GM12892 (cell line): ENCODE results near the gene SECTM1.
"Not testable (repeated sequence)": the region's sequence is repeated elsewhere in the genome, so short reads cannot be mapped to it uniquely, and the experiment has no call there.

ENCODE experiments used
- DNase-seq: peaks from one replicate; pipeline ENCODE4 v3.0.0; 2011; ENCODE audit not compliant: insufficient read length
- FAIRE-seq: peaks from 2 replicates; lab custom pipeline; 2011; peaks lifted over from hg19 to GRCh38; lab: Jason Lieb, UNC
- POLR2A ChIP-seq: IDR thresholded peaks from 2 replicates; pipeline ENCODE4 v1.6.1; 2011; ENCODE audit warnings: low read depth, low read length, control low read depth
- POLR2AphosphoS5 ChIP-seq: IDR thresholded peaks from 2 replicates; pipeline ENCODE4 v1.6.1; 2011; ENCODE audit warnings: low read depth, low read length, control low read depth
- TAF1 ChIP-seq: IDR thresholded peaks from 2 replicates; pipeline ENCODE4 v1.6.1; 2011; ENCODE audit warnings: low read depth, mild to moderate bottlenecking, control low read depth, low read length, borderline replicate concordance

Gene SECTM1

DNA sequence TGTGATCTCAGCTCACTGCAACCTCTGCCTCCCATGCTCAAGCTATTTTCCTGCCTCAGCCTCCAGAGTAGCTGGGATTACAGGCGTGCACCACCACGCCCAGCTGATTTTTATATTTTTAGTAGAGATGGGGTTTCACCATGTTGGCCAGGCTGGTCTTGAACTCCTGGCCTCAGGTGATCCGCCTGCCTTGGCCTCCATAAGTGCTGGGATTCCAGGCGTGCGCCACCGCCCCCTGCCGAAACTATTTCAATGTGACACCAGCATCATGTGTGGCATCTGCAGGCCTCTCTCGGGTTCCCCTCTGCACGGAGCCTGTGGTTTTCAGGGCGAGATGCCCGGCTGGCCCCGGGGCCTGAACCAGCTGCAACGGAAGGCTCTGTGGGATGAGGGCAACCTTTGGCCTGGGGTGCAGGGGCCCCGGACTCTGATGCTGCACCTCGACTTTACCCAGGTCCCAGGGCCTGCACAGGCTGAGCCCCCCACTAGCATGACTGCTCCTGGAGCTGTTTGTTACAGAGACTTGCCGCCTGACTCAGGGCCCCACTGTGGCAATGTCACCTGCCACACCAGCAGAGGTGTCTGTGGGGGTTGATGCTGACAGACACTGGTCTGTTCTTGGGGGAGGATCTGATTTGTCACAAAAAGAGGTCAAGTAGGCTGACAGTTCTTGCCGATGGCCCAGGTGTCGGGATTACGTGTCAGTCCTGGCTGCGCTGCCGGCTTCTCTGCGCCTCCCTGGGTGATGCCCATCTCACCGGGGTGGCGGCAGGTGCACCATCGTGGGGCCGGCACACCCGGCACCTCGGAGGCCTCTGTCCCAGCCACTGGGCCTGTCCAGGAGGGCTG is 16.8 kb upstream of the SECTM1 start:
- TF ChIP-seq POLR2AphosphoS5 (no peak), POLR2A (no peak), TAF1 (no peak)
- FAIRE-seq (no peak), DNase-seq (no peak)

DNA sequence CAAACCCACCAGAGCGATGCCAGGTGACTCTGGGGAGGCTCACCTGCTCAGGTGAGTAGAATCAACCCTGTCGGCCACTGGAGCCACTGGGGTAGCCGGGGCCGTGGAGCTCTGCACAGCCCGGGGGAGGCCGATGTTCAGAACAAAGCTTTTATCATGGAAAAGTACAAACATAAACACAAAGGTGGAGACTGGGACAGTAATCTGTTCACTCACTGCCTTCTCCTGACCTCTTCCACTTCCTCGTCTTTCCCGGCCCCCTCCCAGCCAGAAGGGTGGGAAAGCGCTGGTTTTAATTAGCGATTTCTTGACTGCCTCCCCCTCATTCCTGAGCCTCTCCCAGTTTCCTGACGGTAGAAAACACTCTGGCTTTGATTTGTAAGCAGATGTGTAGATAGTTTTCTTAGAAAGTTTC is 15.7 kb upstream of the SECTM1 start:
- DNase-seq (no peak), FAIRE-seq (no peak)
- TF ChIP-seq POLR2AphosphoS5 (no peak), TAF1 (no peak), POLR2A (no peak)

DNA sequence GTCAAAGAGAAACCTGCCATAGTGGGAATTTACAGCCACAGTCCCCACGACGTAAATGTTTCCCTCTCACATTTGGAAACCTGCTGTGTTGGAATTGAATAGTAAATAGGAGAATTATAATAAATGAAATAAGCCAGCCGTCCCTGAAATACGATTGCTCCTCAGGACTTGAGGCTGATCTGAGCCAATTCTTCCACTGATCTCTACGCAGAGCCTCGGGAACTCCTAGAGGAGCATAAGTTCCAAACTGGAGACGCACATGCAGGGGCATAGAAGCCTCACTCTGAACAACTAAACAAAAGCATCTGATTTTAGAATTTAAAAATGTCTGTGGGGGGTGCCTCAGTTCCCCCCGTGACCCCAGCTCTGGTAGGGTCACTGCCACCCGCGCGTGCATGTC is 15.3 kb upstream of the SECTM1 start:
- TF ChIP-seq POLR2A = no peak
- no peak for TF ChIP-seq TAF1
- no peak for TF ChIP-seq POLR2AphosphoS5
- DNase-seq = no peak
- no peak for FAIRE-seq

DNA sequence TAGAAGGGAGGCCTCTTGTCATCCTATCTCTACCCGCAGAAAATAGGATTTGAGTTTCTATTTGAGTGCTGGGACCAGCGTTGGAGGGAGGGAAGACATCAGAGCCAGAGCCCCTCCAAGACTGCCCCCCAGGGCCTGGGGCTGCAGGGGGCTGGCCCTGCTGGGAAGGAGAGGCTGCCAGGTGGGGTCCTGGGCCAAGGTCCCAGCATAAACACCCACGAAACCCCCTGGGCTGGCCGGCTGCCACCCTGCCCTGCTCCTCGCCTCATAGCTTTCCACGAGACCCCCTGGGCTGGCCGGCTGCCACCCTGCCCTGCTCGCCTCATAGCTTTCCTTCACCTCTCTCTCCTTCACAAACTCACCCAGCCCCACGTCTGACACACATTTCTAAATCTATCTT is 14.9 kb upstream of the SECTM1 start:
- TF ChIP-seq TAF1 (no peak), POLR2AphosphoS5 (no peak), POLR2A (no peak)
- no peak for FAIRE-seq

DNA sequence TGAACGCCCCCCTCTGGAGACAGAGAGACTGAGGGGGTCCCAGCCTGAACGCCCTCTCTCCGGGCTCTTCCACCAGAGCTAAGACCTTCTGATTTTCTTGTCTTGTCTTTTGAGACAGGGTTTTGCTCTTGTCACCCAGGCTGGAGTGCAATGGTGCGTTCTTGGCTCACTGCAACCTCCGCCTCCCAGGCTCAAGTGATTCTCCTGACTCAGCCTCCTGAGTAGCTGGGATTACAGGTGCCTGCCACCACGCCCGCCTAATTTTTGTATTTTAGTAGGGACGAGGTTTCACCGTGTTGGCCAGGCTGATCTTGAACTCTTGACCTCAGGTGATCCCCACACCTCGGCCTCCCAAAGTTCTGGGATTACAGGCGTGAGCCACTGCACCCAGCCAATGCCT is 14.4 kb upstream of the SECTM1 start:
- DNase-seq, FAIRE-seq: not testable (repeated sequence)

More for the DNA sequence above, 14.9 kb upstream of the SECTM1 start:
- DNase-seq = no peak

DNA sequence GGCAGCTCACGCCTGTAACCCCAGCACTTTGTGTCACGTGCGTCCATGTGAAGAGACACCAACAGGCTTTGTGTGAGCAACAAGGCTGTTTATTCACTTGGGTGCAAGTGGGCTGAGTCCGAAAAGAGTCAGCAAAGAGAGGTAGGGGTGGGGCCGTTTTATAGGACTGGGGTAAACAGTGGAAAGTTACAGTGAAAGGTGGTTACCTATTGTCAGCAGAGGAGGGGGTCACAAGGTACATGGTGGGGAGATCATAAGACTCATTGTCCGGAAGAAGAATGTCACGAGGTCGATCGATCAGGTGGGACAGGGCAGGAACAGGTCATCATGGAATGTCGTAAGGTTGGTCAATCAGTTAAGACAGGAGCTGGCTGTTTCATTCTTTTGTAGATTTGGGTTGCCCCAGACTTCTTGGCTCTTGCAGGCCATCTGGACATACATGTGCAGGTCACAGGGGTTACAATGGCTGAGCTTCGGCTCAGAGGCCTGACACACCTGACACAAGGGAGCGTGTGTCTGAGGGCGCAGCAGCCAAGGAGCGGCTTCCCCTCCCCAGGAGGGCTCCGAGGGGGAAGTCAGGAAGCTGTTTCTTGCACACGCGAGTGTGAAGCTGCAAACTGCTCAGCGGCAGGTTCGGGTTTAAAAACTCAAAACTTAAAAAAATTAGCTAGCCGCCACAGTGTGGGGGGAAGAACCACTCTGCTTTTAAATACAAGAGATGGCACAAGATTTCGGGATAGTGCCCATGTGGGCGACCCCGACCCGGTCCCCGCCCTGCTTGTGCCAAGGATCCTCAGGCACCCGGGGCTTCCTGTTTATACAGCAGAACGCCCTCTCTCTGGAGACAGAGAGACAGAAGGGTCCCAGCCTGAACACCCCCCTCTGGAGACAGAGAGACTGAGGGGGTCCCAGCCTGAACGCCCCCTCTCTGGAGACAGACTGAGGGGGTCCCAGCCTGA is 13.1 kb upstream of the SECTM1 start:
- DNase-seq = no peak
- TF ChIP-seq POLR2AphosphoS5 (no peak), POLR2A (no peak), TAF1 (no peak)
- no peak for FAIRE-seq

DNA sequence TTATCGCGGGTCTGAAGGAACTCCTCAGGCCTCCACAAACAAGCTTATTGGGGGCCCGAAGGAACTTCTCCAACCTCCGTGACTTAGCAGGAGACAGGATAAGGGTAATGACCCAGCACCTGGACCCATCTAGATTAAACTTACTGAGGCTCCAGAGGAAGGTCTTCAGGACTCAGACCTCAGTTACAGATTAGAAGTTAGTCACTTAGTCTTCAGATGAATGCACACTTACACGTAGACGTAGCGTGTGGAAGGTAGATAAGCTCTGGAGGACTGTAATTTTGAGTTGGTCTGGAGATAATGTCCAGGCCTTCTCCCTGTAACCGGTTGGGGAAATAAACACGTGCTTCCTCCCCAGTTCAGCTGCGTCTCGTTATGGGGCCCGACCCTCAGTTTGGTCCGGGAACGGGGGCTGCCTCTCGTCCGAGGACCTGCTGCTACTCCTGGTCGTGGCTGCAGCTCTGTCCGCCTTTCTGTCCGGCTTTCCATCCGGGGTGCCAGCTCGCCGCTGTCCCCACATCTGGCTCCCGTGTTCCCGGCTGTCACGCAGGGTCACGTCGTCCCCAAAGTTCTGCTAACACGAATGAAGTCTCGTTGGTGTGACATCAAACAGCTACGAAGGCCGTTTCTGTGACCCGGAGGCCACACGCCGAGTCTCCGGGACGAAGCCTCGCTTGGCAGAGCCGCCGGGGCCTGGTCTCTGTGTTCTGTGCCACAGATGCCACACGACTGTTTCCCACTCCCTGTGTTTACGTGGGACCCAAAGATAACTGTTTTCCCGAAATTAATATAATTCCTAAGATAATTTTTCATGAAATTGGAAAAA is 11.8 kb upstream of the SECTM1 start:
- DNase-seq (no peak), FAIRE-seq (no peak)
- TF ChIP-seq POLR2AphosphoS5 = no peak
- no peak for TF ChIP-seq POLR2A
- TF ChIP-seq TAF1 = no peak

DNA sequence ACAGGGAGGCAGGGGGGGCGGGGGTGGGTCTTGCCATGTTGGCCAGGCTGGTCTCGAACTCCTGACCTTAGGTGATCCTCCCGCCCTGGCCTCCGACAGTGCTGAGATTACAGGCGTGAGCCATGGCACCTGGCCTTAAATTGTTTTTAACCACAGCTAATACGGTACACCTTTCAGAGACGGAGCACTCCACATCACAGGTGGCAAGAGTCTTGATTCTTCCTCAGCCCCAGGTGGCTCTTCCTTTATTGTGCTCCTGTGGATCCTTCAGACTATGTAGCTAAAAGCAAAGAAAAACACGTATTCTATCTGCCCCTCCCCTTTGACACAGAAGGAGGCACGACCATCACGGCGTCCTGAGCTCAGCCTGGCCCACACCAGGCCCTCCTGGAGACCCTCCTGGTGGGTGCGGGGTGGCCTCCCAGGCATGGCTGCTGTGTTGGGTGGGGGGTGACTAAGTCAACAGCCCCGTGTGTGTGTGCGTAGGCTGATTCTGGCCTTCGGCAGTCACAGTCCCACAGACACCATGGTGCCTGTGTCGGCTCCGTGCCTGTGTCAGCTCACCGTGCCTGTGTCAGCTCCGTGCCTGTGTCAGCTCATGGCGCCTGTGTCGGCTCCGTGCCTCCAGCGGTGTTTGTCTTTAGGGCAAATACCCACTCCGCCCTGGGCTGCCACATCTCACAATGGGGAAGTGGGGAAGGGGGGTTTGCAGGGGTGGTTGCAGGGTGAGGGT is 10.8 kb upstream of the SECTM1 start:
- TF ChIP-seq POLR2AphosphoS5 (no peak), POLR2A (no peak), TAF1 (no peak)

DNA sequence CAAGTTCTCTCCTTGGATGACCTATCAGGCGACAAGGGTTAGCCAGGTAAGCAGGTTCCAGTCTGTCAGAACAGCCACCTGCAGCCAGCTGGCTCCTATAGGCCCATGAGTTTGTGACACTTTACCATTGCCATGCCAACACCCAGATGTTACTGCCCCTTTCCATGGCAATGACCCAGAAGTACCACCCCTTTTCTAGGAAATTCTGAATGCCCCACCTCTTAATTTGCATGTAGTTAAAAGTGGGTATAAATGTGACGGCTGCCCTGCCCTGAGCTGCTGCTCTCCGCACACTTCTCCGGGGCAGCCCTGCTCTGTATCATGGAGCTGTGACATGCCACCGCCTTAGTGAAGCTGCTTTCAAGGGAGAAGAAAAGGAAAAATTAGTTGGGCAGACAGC is 10.0 kb upstream of the SECTM1 start:
- no peak for DNase-seq
- no peak for FAIRE-seq
- no peak for TF ChIP-seq POLR2AphosphoS5
- TF ChIP-seq POLR2A = no peak
- TF ChIP-seq TAF1 = no peak

More for the DNA sequence above, 10.8 kb upstream of the SECTM1 start:
- DNase-seq = no peak
- FAIRE-seq = no peak

DNA sequence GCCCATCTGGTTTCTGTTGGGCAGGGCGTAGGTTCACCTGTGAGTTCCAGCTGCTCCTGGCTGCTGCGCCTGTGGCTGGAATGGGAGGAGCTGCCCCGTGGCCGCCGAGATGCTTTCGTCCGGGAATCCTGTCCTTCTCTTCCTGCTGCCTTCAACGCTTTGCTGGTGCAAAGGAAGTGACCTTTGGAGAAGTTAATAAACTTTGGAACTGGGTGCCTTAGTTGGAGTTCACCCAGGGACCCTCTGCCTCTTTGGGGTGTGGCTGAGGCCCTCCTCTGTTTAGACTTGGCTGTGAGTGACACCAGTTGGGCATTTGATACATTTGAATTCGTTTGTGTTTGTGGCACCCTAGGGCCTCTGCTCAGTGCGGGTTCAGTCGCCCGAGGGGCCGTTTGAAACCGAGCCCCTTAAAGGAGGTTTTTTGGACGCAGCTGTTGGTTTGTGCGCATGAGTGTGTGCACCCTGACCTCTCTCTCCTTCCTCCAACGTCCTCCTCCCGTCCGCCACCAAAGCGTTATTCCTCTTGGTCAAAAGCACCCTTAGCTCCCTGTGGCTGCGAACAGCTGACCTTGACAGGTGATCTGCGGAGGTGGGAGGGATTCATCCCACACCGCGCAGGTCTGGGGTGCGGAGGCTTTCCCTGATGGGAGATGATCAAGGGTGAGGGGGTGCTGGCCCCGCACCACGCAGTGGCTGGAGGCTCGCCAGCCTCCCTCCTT is 9.0 kb upstream of the SECTM1 start:
- DNase-seq = no peak
- no peak for FAIRE-seq
- TF ChIP-seq POLR2A = no peak
- TF ChIP-seq TAF1 = no peak
- TF ChIP-seq POLR2AphosphoS5 = no peak
